ENCODE measurements around the gene SNTG2. TPM values are rescaled to one million over a fixed set of nuclear protein-coding genes. Genes with fewer than 3 reads are reported as not detected.
"Not testable (repeated sequence)": the region's sequence is repeated elsewhere in the genome, so short reads cannot be mapped to it uniquely, and the experiment has no call there.

SNTG2 gene
- total RNA-seq, 2 experiments from 2014 or later: 0.57 to 1.0 TPM

DNA sequence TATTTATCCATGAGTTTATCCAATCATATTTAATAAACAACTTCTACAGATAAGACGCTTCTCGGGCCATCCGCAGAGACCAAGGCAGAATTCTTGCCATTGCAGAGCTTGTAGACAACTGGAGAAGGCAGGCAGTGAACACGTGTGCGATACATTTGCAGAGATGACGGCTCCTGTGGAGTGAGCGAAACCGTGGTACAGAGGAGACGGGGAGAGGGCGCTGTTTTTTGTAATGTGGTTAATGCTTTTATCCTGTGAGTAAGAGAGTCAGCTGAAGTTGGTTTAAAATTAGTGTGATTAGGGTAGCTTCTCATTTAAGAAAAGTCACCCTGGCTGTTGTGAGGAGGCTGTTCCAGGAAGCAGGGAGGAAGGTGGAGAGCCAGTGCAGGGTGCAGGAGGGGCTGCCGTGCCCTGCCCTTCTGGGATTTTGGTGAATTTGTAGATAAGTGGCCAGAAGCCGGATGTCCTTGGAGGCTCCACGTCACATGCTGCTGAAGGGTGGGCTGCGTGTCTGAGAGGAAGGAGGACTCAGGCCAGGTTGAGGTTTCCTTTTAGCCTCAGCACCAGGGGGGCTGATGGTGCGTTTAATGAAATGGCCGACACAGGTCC is 151.4 kb downstream of the SNTG2 start:
- no peak for DNase-seq
- H3K27ac Mint-ChIP-seq: no peak overlapping the region
- intact Hi-C loops (cut with micrococcal nuclease): no loop called here
- no peaks in the 10 kb centered on the region for H3K4me1 Mint-ChIP-seq (ENCODE audit: low read depth)
- H3K36me3 Mint-ChIP-seq (ENCODE audit: low read depth): peaks cover 2% of the 10 kb centered on the region
- no peak overlapping the region for H3K4me3 Mint-ChIP-seq
- no peaks in the 10 kb centered on the region for H3K27me3 Mint-ChIP-seq (ENCODE audit: low read depth)
- CTCF ChIA-PET: interaction anchor here (0.7 to 1.2 kb wide), 2 partner anchors 40 to 108 kb away, joined by 3 read pairs; no protein-coding TSS in a partner anchor
- H3K9me3 Mint-ChIP-seq: no peaks in the 10 kb centered on the region

- Mint-ChIP-seq H3K4me3 (no peak overlapping the region), H3K4me1 (ENCODE audit: low read depth) (no peaks in the 10 kb centered on the region), H3K36me3 (ENCODE audit: low read depth) (no peaks in the 10 kb centered on the region), H3K27ac (no peak overlapping the region), H3K27me3 (ENCODE audit: low read depth) (no peaks in the 10 kb centered on the region), H3K9me3 (no peaks in the 10 kb centered on the region)
- intact Hi-C loops (cut with micrococcal nuclease): no loop called here
- DNase-seq: no peak
- CTCF ChIA-PET: no interaction called here
Measured at GRCh38 chr2:1104364-1104763, 153.7 kb downstream of the SNTG2 start.

DNA sequence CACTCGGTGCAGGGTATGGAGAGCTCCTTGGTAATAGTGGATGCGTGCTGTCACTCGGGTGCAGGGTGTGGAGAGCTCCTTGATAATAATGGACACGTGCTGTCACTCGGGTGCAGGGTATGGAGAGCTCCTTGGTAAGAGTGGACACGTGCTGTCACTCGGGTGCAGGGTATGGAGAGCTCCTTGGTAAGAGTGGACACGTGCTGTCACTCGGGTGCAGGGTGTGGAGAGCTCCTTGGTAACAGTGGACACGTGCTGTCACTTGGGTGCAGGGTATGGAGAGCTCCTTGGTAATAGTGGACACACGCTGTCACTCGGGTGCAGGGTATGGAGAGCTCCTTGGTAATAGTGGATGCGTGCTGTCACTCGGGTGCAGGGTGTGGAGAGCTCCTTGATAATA is 155.7 kb downstream of the SNTG2 start:
- H3K27ac Mint-ChIP-seq; intact Hi-C loops (cut with micrococcal nuclease); H3K36me3 Mint-ChIP-seq (ENCODE audit: low read depth); DNase-seq; CTCF ChIA-PET; H3K4me1 Mint-ChIP-seq (ENCODE audit: low read depth); H3K4me3 Mint-ChIP-seq; H3K9me3 Mint-ChIP-seq; H3K27me3 Mint-ChIP-seq (ENCODE audit: low read depth): not testable (repeated sequence)

- H3K4me3 Mint-ChIP-seq: no peak overlapping the region
- intact Hi-C loops (cut with micrococcal nuclease): no loop called here
- H3K27me3 Mint-ChIP-seq (ENCODE audit: low read depth): no peaks in the 10 kb centered on the region
- H3K27ac Mint-ChIP-seq: no peak overlapping the region
- peaks cover 4% of the 10 kb centered on the region for H3K4me1 Mint-ChIP-seq (ENCODE audit: low read depth)
- peaks cover 23% of the 10 kb centered on the region for H3K9me3 Mint-ChIP-seq
- no peak for DNase-seq
- CTCF ChIA-PET: no interaction called here
- peaks cover 2% of the 10 kb centered on the region for H3K36me3 Mint-ChIP-seq (ENCODE audit: low read depth)
Measured at GRCh38 chr2:1115843-1116539, 165.3 kb downstream of the SNTG2 start.

- Mint-ChIP-seq H3K36me3 (ENCODE audit: low read depth) (peaks cover 2% of the 10 kb centered on the region), H3K27me3 (ENCODE audit: low read depth) (no peaks in the 10 kb centered on the region), H3K4me1 (ENCODE audit: low read depth) (peaks cover 4% of the 10 kb centered on the region), H3K9me3 (peaks cover 13% of the 10 kb centered on the region), H3K4me3 (no peak overlapping the region), H3K27ac (no peak overlapping the region)
- no peak for DNase-seq
- intact Hi-C loops (cut with micrococcal nuclease): no loop called here
- CTCF ChIA-PET: no interaction called here
Measured at GRCh38 chr2:1117569-1117968, 166.9 kb downstream of the SNTG2 start.

GRCh38 chr2:1125217-1125616 is 174.6 kb downstream of the SNTG2 start:
- Mint-ChIP-seq H3K27me3 (ENCODE audit: low read depth) (no peaks in the 10 kb centered on the region), H3K4me3 (no peak overlapping the region), H3K9me3 (no peaks in the 10 kb centered on the region), H3K4me1 (ENCODE audit: low read depth) (no peaks in the 10 kb centered on the region), H3K36me3 (ENCODE audit: low read depth) (no peaks in the 10 kb centered on the region), H3K27ac (no peak overlapping the region)
- intact Hi-C loops (cut with micrococcal nuclease): no loop called here
- DNase-seq: no peak
- CTCF ChIA-PET: interaction anchor here (1.3 kb wide), 1 partner anchor 16 kb away, joined by 4 read pairs; no protein-coding TSS in a partner anchor

DNA sequence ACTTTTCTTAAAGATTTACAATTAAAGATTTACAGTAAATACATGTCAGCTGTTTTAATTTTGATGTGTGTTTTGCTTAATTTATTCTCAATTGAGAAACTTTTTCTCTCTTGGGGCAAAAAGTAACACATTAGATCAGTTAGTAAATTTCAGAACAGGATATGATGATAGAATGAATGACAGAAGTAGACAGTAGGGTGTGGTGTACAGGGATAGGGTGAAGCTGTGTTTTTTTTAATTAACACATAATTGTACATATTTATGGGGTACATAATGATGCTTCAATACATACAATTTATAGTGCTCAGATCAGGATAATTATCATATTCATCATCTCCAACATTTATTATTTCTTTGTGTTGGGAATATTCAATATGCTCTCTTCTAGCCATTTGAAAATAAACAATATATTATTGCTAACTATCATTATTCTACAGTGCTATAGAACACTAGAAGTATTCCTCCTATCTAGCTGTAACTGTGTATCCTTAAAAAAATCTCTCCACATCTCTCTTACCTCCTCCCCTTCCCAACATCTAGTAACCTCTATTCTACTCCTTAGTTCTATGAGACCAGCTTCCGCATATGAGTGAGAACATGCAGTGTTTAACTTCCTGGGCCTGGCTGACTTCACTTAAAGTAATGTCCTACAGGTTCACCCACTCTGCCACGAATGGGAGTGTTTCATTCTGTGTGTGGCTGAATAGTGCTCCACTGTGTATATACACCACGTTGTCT is 175.2 kb downstream of the SNTG2 start:
- Mint-ChIP-seq H3K27ac (no peak overlapping the region), H3K36me3 (ENCODE audit: low read depth) (no peaks in the 10 kb centered on the region), H3K9me3 (no peaks in the 10 kb centered on the region), H3K4me3 (no peak overlapping the region), H3K4me1 (ENCODE audit: low read depth) (no peaks in the 10 kb centered on the region), H3K27me3 (ENCODE audit: low read depth) (no peaks in the 10 kb centered on the region)
- CTCF ChIA-PET: interaction anchor here (1.3 kb wide), 1 partner anchor 15 kb away, joined by 4 read pairs; no protein-coding TSS in a partner anchor
- intact Hi-C loops (cut with micrococcal nuclease): no loop called here
- DNase-seq: no peak

- Mint-ChIP-seq H3K36me3 (ENCODE audit: low read depth) (no peaks in the 10 kb centered on the region), H3K4me1 (ENCODE audit: low read depth) (peaks cover 16% of the 10 kb centered on the region), H3K27ac (no peak overlapping the region), H3K9me3 (no peaks in the 10 kb centered on the region), H3K27me3 (ENCODE audit: low read depth) (no peaks in the 10 kb centered on the region), H3K4me3 (no peak overlapping the region)
- CTCF ChIA-PET: no interaction called here
- intact Hi-C loops (cut with micrococcal nuclease): loop anchor here (10.0 kb wide), 5 partner anchors 385 to 865 kb away; partner anchors contain the start of genes ACP1, SH3YL1 and TMEM18
- DNase-seq: no peak
Measured at GRCh38 chr2:1129982-1130381, 179.3 kb downstream of the SNTG2 start.

DNA sequence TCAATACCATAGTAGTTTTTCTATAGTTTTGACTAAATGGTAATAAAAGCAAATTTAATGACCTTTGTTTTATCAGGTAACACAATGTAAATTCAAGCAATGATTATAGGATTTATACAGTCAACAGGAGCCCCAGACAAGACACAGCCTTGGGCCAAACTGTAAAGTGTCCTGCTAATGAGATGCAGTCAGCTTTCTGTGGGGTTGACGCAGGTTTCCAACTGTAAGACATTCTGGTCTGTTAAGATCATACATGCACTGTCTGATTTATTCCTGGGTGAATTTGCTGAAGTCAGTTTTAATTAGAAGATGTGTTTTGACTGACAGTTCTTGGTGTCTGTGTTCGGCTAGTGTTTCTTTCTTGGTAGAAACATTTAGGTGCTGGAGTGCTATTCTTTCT is 180.3 kb downstream of the SNTG2 start:
- Mint-ChIP-seq H3K4me3 (no peak overlapping the region), H3K27ac (no peak overlapping the region), H3K4me1 (ENCODE audit: low read depth) (peaks cover 17% of the 10 kb centered on the region), H3K9me3 (no peaks in the 10 kb centered on the region), H3K36me3 (ENCODE audit: low read depth) (no peaks in the 10 kb centered on the region), H3K27me3 (ENCODE audit: low read depth) (no peaks in the 10 kb centered on the region)
- DNase-seq: no peak
- CTCF ChIA-PET: interaction anchor here (1.4 kb wide), 1 partner anchor 10 kb away, joined by 4 read pairs; no protein-coding TSS in a partner anchor
- intact Hi-C loops (cut with micrococcal nuclease): loop anchor here (10.0 kb wide), 5 partner anchors 384 to 866 kb away; partner anchors contain the start of genes ACP1, SH3YL1 and TMEM18

DNA sequence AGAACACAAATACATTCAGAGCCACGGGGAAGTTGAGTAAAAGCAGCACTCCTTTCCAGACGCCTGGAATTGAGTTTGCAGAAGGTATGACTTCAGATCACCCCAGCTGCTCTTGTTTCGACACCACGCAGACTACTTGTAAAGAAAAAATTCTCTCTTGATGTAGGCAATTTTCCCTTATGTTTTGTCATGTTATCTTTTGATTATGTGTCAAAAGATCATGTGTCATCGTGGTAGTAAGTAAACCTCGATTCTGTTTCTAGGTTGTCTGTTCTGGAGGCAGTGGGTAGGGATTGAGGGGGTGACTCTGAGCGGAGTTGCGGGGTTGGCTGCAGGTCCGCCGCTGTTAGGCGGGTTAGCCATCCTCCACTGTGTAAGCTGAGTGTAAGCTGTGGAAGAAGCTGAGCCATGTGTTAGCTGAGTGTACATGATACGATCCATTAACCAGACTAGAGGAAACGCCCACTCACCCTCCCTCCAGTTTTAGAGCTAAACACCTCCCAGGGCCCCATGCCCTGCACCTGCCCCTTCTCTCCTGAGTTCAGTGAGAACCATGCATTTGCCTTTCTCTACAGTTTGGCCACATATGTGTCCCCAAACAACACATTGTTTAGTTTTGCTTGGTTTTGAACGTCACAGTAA is 181.8 kb downstream of the SNTG2 start:
- Mint-ChIP-seq H3K36me3 (ENCODE audit: low read depth) (no peaks in the 10 kb centered on the region), H3K27ac (no peak overlapping the region), H3K27me3 (ENCODE audit: low read depth) (no peaks in the 10 kb centered on the region), H3K4me3 (peak overlapping the region; percentile 2), H3K4me1 (ENCODE audit: low read depth) (peaks cover 32% of the 10 kb centered on the region), H3K9me3 (no peaks in the 10 kb centered on the region)
- intact Hi-C loops (cut with micrococcal nuclease): loop anchor here (2.0 to 10.0 kb wide), 6 partner anchors 14 to 868 kb away; partner anchors contain the start of genes ACP1, SH3YL1 and TMEM18
- CTCF ChIA-PET: interaction anchor here (0.6 to 1.4 kb wide), 3 partner anchors 9 to 104 kb away, joined by 3 to 4 read pairs (median 4); no protein-coding TSS in a partner anchor
- peak; percentile 61 for DNase-seq

DNA sequence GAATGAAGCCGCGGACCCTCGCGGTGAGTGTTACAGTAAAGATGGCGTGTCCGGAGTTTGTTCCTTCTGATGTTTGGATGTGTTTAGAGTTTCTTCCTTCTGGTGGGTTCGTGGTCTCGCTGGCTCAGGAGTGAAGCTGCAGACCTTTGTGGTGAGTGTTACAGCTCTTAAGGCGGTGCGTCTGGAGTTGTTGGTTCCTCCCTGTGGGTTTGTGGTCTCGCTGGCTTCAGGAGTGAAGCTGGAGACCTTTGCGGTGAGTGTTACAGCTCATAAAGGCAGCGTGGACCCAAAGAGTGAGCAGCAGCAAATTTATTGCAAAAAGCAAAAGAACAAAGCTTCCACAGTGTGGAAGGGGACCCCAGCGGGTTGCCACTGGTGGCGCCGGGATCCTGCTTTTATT is 183.2 kb downstream of the SNTG2 start:
- H3K27me3 Mint-ChIP-seq (ENCODE audit: low read depth); H3K9me3 Mint-ChIP-seq; H3K27ac Mint-ChIP-seq; H3K36me3 Mint-ChIP-seq (ENCODE audit: low read depth): not testable (repeated sequence)
- DNase-seq: peak; percentile 36
- Mint-ChIP-seq H3K4me1 (ENCODE audit: low read depth) (peaks cover 32% of the 10 kb centered on the region), H3K4me3 (peak overlapping the region; percentile 65)
- intact Hi-C loops (cut with micrococcal nuclease): loop anchor here (2.0 to 10.0 kb wide), 6 partner anchors 15 to 869 kb away; partner anchors contain the start of genes ACP1, SH3YL1 and TMEM18
- CTCF ChIA-PET: interaction anchor here (0.5 kb wide), 1 partner anchor 416 kb away, joined by 3 read pairs; no protein-coding TSS in a partner anchor

- intact Hi-C loops (cut with micrococcal nuclease): loop anchor here (10.0 kb wide), 5 partner anchors 380 to 870 kb away; partner anchors contain the start of genes ACP1, SH3YL1 and TMEM18
- H3K9me3 Mint-ChIP-seq: no peaks in the 10 kb centered on the region
- H3K27ac Mint-ChIP-seq: no peak overlapping the region
- peaks cover 32% of the 10 kb centered on the region for H3K4me1 Mint-ChIP-seq (ENCODE audit: low read depth)
- H3K27me3 Mint-ChIP-seq (ENCODE audit: low read depth): no peaks in the 10 kb centered on the region
- no peaks in the 10 kb centered on the region for H3K36me3 Mint-ChIP-seq (ENCODE audit: low read depth)
- CTCF ChIA-PET: no interaction called here
- DNase-seq: no peak
- no peak overlapping the region for H3K4me3 Mint-ChIP-seq
Measured at GRCh38 chr2:1134629-1135028, 184.0 kb downstream of the SNTG2 start.

Data from activated naive CD4-positive, alpha-beta T cell treated with anti-CD3 and anti-CD28 coated beads for 36 hours (primary cell).